A549 (cell line): ENCODE results near the gene ADISSP. TPM values are rescaled to one million over a fixed set of nuclear protein-coding genes. Genes with fewer than 3 reads are reported as not detected.

Experiments
- ATAC-seq, 2 experiments: fragments of 200-7000 bp in 1 of 2; fragments of >200 bp in 1 of 2; cut with Nextera tagmentation in 1 of 2; cut with Tn5 transposase in 1 of 2; 3 replicates each; pipeline versions ENCODE4 v1.8.0 to v1.9.1; 2018 to 2020; ENCODE audit warnings: mild to moderate bottlenecking in 1 of 2, moderate library complexity in 1 of 2
- CTCF ChIA-PET: fragments of 300-600 bp; sonication (Branson Sonifier 250); formaldehyde crosslinking; extraction: SDS; loops from one replicate; lab custom pipeline; 2021; ENCODE audit warnings: antibody characterized with exemption, inconsistent platforms; lab: Yijun Ruan, JAX
- POLR2A ChIA-PET: fragments of 350-600 bp; formaldehyde crosslinking; extraction: SDS; loops from one replicate; lab custom pipeline; 2021; ENCODE audit warnings: antibody characterized with exemption, inconsistent platforms; lab: Yijun Ruan, JAX
- DNase-seq, 2 experiments: peaks; one replicate each; pipeline versions ENCODE4 v3.0.0 to v3.0.0-alpha.2; 2011 to 2016; ENCODE audit warnings: low read depth in 1 of 2, low spot score in 1 of 2
- FAIRE-seq: peaks from 2 replicates; lab custom pipeline; 2011; peaks lifted over from hg19 to GRCh38; lab: Jason Lieb, UNC
- H3K27ac ChIP-seq, 2 experiments: fragments of >200 bp; sonication (Bioruptor Twin); formaldehyde crosslinking; 3 replicates each; pipeline ENCODE4 v1.5.1; 2016 to 2017
- H3K4me1 ChIP-seq: fragments of >200 bp; sonication (Bioruptor Twin); formaldehyde crosslinking; 3 replicates; pipeline ENCODE4 v1.6.1; 2016
- H3K4me2 ChIP-seq: fragments of >200 bp; sonication (Bioruptor Twin); formaldehyde crosslinking; 3 replicates; pipeline ENCODE4 v1.6.1; 2016
- H3K4me3 ChIP-seq: fragments of >200 bp; sonication (Bioruptor Twin); formaldehyde crosslinking; 3 replicates; pipeline ENCODE4 v1.5.1; 2016
- H3K9me3 ChIP-seq: fragments of >200 bp; sonication (Bioruptor Twin); formaldehyde crosslinking; 3 replicates; pipeline ENCODE4 v1.6.1; 2016
- CEBPB ChIP-seq, 2 experiments: fragments of >200 bp in 1 of 2; sonication (Bioruptor Twin) in 1 of 2; formaldehyde crosslinking in 1 of 2; IDR thresholded peaks; 2 replicates each; pipeline ENCODE4 v1.6.1; 2012 to 2016
- CHD2 ChIP-seq: fragments of 150-350 bp; IDR thresholded peaks from 2 replicates; pipeline ENCODE4 v1.6.1; 2014; ENCODE audit warnings: low read length; ENCODE audit not compliant: partially characterized antibody
- CHD4 ChIP-seq: fragments of 200-600 bp; sonication (generic); IDR thresholded peaks from 2 replicates; pipeline ENCODE4 v1.6.1; 2016; ENCODE audit warnings: antibody characterized with exemption, mild to moderate bottlenecking, borderline replicate concordance
- EHMT2 ChIP-seq: fragments of 200-600 bp; sonication (generic); IDR thresholded peaks from 2 replicates; pipeline ENCODE4 v1.6.1; 2016; ENCODE audit warnings: antibody characterized with exemption, low read depth, mild to moderate bottlenecking, moderate library complexity
- FOSB ChIP-seq: fragments of 250-450 bp; sonication (Bioruptor Pico); IDR thresholded peaks from 2 replicates; pipeline ENCODE4 v1.5.0; 2020; ENCODE audit warnings: mild to moderate bottlenecking, moderate library complexity
- FOXS1 ChIP-seq: fragments of 250-450 bp; sonication (Bioruptor Pico); IDR thresholded peaks from 2 replicates; pipeline ENCODE4 v1.5.0; 2020; ENCODE audit warnings: mild to moderate bottlenecking, moderate library complexity
- HDAC2 ChIP-seq: fragments of 200-600 bp; sonication (generic); IDR thresholded peaks from 2 replicates; pipeline ENCODE4 v1.6.1; 2016
- HOXB5 ChIP-seq: fragments of 250-450 bp; sonication (Bioruptor Pico); IDR thresholded peaks from 2 replicates; pipeline ENCODE4 v1.5.0; 2020; ENCODE audit warnings: mild to moderate bottlenecking, moderate library complexity
- JUNB ChIP-seq: fragments of >200 bp; sonication (Bioruptor Twin); formaldehyde crosslinking; IDR thresholded peaks from 2 replicates; pipeline ENCODE4 v1.6.1; 2016
- KDM1A ChIP-seq: fragments of 200-600 bp; sonication (generic); IDR thresholded peaks from 2 replicates; pipeline ENCODE4 v1.6.1; 2016; ENCODE audit warnings: low read depth, mild to moderate bottlenecking
- MAZ ChIP-seq: fragments of 150-350 bp; IDR thresholded peaks from 2 replicates; pipeline ENCODE4 v1.6.1; 2014; ENCODE audit warnings: antibody characterized with exemption, low read depth, low read length, borderline replicate concordance
- NFE2L2 ChIP-seq: fragments of 150-350 bp; conservative IDR thresholded peaks from 2 replicates; pipeline ENCODE4 v1.6.1; 2014; ENCODE audit warnings: low read length
- NR3C1 ChIP-seq: fragments of >200 bp; sonication (Bioruptor Twin); formaldehyde crosslinking; IDR thresholded peaks from 3 replicates; pipeline ENCODE4 v1.6.1; 2017
- RCOR1 ChIP-seq: fragments of 150-350 bp; IDR thresholded peaks from 2 replicates; pipeline ENCODE4 v1.6.1; 2014; ENCODE audit warnings: antibody characterized with exemption, low read length, low read depth
- TP53 ChIP-seq: fragments of 250-450 bp; sonication (Bioruptor Pico); IDR thresholded peaks from 2 replicates; pipeline ENCODE4 v1.5.0; 2021; ENCODE audit warnings: mild to moderate bottlenecking, moderate library complexity
- ZFP36 ChIP-seq: fragments of 450-650 bp; IDR thresholded peaks from 2 replicates; pipeline ENCODE4 v1.6.1; 2014; ENCODE audit warnings: borderline replicate concordance; ENCODE audit not compliant: partially characterized antibody
- ZNF302 ChIP-seq: fragments of 250-450 bp; sonication (Bioruptor Pico); IDR thresholded peaks from 2 replicates; pipeline ENCODE4 v1.9.0; 2021; ENCODE audit warnings: inconsistent platforms, mild to moderate bottlenecking, moderate library complexity
- WGBS: methylation state at CpG from one replicate; pipeline ENCODE4 v1.1.6; 2017; ENCODE audit errors: missing lambda C conversion rate; 5-methylcytosine and 5-hydroxymethylcytosine counted together
- polyA plus RNA-seq, 4 experiments: library from polyadenylated mRNA; depleted of rRNA in 3 of 4; stranded (reverse); fragments of >200 nt; fragmentation: RNase III in 1 of 4; extraction: RNeasy Plus Mini Kit Qiagen cat#74134 plus additional on column Dnase treatment in 1 of 4; gene quantifications; 2 replicates in 3 of 4; 3 replicates in 1 of 4; pipeline ENCODE4 v1.2.3, GENCODE V29; 2011 to 2017
- TF ChIP-seq, protein P1 (sequence below): IDR thresholded peaks from 2 replicates; pipeline ENCODE4 v1.6.1; 2012
- TF ChIP-seq, protein P2 (sequence below): IDR thresholded peaks from 2 replicates; pipeline ENCODE4 v1.6.1; 2012; ENCODE audit warnings: low read depth, borderline replicate concordance
- TF ChIP-seq, protein P3 (sequence below): fragments of 450-650 bp; IDR thresholded peaks from 2 replicates; pipeline ENCODE4 v1.6.1; 2014; ENCODE audit warnings: antibody characterized with exemption
- TF ChIP-seq, protein P4 (sequence below): fragments of 250-450 bp; sonication (Bioruptor Pico); IDR thresholded peaks from 2 replicates; pipeline ENCODE4 v1.5.0; 2021; ENCODE audit warnings: mild to moderate bottlenecking, moderate library complexity, borderline replicate concordance
- TF ChIP-seq, protein P5 (sequence below): fragments of >200 bp; sonication (Bioruptor Twin); formaldehyde crosslinking; IDR thresholded peaks from 3 replicates; pipeline ENCODE4 v1.5.1; 2016
- TF ChIP-seq, protein P6 (sequence below): fragments of >200 bp; sonication (Bioruptor Twin); formaldehyde crosslinking; IDR thresholded peaks from 2 replicates; pipeline ENCODE4 v1.6.1; 2016

ADISSP gene
- polyA plus RNA-seq, 2 of the 4 experiments (the other 2 are of a cell fraction) = 43.9 to 104 TPM

DNA sequence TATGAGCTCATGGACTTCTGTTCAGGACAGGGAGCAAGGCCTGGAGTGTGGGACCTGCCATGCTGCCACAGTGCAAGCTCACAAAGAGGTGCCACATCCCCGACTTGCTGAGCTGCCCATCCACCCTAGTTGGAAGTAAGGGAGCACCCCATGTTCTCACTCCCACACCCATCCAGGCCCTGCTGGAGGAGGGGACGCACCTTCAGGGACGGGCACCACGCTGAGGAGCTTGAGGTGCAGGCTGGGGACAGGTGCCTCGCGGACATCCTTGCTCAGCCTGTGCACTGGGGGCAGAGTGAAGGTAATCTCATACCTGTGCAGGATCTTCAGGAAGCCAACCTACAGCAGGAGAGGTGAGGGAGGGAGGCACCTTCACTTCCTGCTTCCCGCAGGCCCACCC is 12.3 kb downstream of the ADISSP start (continued):
- no peak for TF ChIP-seq RCOR1
- TF ChIP-seq CHD4 = no peak
- no peak for TF ChIP-seq JUNB
- TF ChIP-seq TP53 (CRISPR knock-in tag) = no peak
- TF ChIP-seq ZFP36 = no peak
- no peak for TF ChIP-seq CEBPB (IDR thresholded peaks at IDR 0.05)
- TF ChIP-seq FOSB (CRISPR knock-in tag) = no peak
- TF ChIP-seq, protein P1, sequence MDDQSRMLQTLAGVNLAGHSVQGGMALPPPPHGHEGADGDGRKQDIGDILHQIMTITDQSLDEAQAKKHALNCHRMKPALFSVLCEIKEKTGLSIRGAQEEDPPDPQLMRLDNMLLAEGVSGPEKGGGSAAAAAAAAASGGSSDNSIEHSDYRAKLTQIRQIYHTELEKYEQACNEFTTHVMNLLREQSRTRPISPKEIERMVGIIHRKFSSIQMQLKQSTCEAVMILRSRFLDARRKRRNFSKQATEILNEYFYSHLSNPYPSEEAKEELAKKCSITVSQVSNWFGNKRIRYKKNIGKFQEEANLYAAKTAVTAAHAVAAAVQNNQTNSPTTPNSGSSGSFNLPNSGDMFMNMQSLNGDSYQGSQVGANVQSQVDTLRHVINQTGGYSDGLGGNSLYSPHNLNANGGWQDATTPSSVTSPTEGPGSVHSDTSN = no peak

DNA sequence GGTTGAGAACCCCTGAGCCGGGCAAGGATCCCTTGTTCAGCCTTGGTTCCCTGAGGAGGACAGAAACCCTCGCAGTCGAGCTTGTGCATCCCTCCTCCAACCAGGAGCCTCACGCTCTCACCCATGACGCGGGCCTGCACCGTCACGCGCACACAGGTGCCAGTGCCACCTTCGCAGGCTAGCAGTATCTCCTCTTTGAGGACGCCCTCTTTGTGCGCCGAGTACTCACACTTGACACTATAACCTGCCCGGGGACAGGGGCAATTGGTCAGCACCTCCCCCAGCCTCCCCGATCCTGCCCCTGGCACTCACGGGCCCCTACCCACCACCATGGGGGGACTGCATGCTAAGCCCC is 13.3 kb downstream of the ADISSP start:
- TF ChIP-seq RCOR1 (no peak), EHMT2 (no peak), NR3C1 (no peak), ZNF302 (no peak), FOXS1 (CRISPR knock-in tag) (no peak), CEBPB (IDR thresholded peaks at IDR 0.05) (no peak), CHD4 (no peak), HOXB5 (CRISPR knock-in tag) (no peak), CHD2 (no peak), NFE2L2 (no peak), MAZ (no peak), KDM1A (no peak), FOSB (CRISPR knock-in tag) (no peak), JUNB (no peak), HDAC2 (no peak)
- TF ChIP-seq, protein P2, sequence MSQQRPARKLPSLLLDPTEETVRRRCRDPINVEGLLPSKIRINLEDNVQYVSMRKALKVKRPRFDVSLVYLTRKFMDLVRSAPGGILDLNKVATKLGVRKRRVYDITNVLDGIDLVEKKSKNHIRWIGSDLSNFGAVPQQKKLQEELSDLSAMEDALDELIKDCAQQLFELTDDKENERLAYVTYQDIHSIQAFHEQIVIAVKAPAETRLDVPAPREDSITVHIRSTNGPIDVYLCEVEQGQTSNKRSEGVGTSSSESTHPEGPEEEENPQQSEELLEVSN = no peak
- TF ChIP-seq, protein P3, sequence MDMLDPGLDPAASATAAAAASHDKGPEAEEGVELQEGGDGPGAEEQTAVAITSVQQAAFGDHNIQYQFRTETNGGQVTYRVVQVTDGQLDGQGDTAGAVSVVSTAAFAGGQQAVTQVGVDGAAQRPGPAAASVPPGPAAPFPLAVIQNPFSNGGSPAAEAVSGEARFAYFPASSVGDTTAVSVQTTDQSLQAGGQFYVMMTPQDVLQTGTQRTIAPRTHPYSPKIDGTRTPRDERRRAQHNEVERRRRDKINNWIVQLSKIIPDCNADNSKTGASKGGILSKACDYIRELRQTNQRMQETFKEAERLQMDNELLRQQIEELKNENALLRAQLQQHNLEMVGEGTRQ = no peak
- TF ChIP-seq, protein P4, sequence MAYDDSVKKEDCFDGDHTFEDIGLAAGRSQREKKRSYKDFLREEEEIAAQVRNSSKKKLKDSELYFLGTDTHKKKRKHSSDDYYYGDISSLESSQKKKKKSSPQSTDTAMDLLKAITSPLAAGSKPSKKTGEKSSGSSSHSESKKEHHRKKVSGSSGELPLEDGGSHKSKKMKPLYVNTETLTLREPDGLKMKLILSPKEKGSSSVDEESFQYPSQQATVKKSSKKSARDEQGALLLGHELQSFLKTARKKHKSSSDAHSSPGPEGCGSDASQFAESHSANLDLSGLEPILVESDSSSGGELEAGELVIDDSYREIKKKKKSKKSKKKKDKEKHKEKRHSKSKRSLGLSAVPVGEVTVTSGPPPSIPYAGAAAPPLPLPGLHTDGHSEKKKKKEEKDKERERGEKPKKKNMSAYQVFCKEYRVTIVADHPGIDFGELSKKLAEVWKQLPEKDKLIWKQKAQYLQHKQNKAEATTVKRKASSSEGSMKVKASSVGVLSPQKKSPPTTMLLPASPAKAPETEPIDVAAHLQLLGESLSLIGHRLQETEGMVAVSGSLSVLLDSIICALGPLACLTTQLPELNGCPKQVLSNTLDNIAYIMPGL = no peak
- TF ChIP-seq, protein P5, sequence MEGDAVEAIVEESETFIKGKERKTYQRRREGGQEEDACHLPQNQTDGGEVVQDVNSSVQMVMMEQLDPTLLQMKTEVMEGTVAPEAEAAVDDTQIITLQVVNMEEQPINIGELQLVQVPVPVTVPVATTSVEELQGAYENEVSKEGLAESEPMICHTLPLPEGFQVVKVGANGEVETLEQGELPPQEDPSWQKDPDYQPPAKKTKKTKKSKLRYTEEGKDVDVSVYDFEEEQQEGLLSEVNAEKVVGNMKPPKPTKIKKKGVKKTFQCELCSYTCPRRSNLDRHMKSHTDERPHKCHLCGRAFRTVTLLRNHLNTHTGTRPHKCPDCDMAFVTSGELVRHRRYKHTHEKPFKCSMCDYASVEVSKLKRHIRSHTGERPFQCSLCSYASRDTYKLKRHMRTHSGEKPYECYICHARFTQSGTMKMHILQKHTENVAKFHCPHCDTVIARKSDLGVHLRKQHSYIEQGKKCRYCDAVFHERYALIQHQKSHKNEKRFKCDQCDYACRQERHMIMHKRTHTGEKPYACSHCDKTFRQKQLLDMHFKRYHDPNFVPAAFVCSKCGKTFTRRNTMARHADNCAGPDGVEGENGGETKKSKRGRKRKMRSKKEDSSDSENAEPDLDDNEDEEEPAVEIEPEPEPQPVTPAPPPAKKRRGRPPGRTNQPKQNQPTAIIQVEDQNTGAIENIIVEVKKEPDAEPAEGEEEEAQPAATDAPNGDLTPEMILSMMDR = no peak
- TF ChIP-seq, protein P6, sequence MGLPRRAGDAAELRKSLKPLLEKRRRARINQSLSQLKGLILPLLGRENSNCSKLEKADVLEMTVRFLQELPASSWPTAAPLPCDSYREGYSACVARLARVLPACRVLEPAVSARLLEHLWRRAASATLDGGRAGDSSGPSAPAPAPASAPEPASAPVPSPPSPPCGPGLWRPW = no peak
- TF ChIP-seq, all 56 proteins: peak for 0
- CTCF ChIA-PET = interaction anchor here (0.7 to 72.1 kb wide), 12 partner anchors 7 to 318 kb away, joined by 3 to 2233 read pairs (median 5); partner anchors contain the start of genes ADAM33, ADISSP, AP5S1 and CENPB
- DNase-seq (no peak), ATAC-seq (no peak), FAIRE-seq (no peak)
- POLR2A ChIA-PET = interaction anchor here (2.3 kb wide), 1 partner anchor 14 kb away, joined by 8 read pairs; the partner anchor contains the start of gene ADISSP
- no peak overlapping the region for H3K27ac ChIP-seq
- H3K9me3 ChIP-seq = no peaks in the 10 kb centered on the region
- H3K4me3 ChIP-seq = no peak overlapping the region
- peaks cover 7% of the 10 kb centered on the region; the same call in 2 of the 3 replicates for H3K4me1 ChIP-seq
- WGBS = 98% methylated on average over 14 of the region's 16 CpGs
- H3K4me2 ChIP-seq = no peak overlapping the region
